Measurements from ENCODE around the gene ZNF646. TPM values are rescaled to one million over a fixed set of nuclear protein-coding genes. Genes with fewer than 3 reads are reported as not detected.

The ZNF646 gene
- total RNA-seq, 1 donor, result 18.5 TPM

GRCh38 chr16:31087481-31087880 lies 13.3 kb downstream of the ZNF646 start:
- Histone ChIP-seq H3K27ac (ENCODE audit: low read depth, low read length) (no peak overlapping the region), H3K4me2 (ENCODE audit: insufficient read depth, low read length) (no peak overlapping the region), H3K9me3 (ENCODE audit: low read depth, low read length) (no peaks in the 10 kb centered on the region), H3K4me1 (ENCODE audit: insufficient read depth, low read length) (peaks cover 15% of the 10 kb centered on the region), H3K4me3 (ENCODE audit: insufficient read depth, low read length) (no peak overlapping the region), H3K27me3 (ENCODE audit: insufficient read depth, low read length) (no peaks in the 10 kb centered on the region), H4K20me1 (ENCODE audit: insufficient read depth, low read length) (peaks cover 1% of the 10 kb centered on the region), H3K79me2 (ENCODE audit: insufficient read depth, low read length) (peaks cover 48% of the 10 kb centered on the region), H3K36me3 (ENCODE audit: insufficient read depth, low read length) (peaks cover 30% of the 10 kb centered on the region), H2AFZ (ENCODE audit: low read length) (no peak overlapping the region)
- no peak for TF ChIP-seq CTCF (IDR thresholded peaks at IDR 0.05; ENCODE audit: extremely low read depth, low read depth, low read length)
- peak; percentile 74 for DNase-seq (ENCODE audit: insufficient read length, low spot score, missing footprints)

- Histone ChIP-seq H3K4me3 (ENCODE audit: insufficient read depth, low read length) (no peak overlapping the region), H2AFZ (ENCODE audit: low read length) (no peak overlapping the region), H3K9me3 (ENCODE audit: low read depth, low read length) (no peaks in the 10 kb centered on the region), H3K36me3 (ENCODE audit: insufficient read depth, low read length) (peaks cover 30% of the 10 kb centered on the region), H3K79me2 (ENCODE audit: insufficient read depth, low read length) (peaks cover 50% of the 10 kb centered on the region), H4K20me1 (ENCODE audit: insufficient read depth, low read length) (peaks cover 6% of the 10 kb centered on the region), H3K27me3 (ENCODE audit: insufficient read depth, low read length) (no peaks in the 10 kb centered on the region), H3K4me1 (ENCODE audit: insufficient read depth, low read length) (peaks cover 20% of the 10 kb centered on the region), H3K4me2 (ENCODE audit: insufficient read depth, low read length) (no peak overlapping the region), H3K27ac (ENCODE audit: low read depth, low read length) (no peak overlapping the region)
- DNase-seq (ENCODE audit: insufficient read length, low spot score, missing footprints), result peak; percentile 39
- TF ChIP-seq CTCF (IDR thresholded peaks at IDR 0.05; ENCODE audit: extremely low read depth, low read depth, low read length), result no peak
Observed at GRCh38 chr16:31087971-31088370, 13.7 kb downstream of the ZNF646 start.

- Histone ChIP-seq H4K20me1 (ENCODE audit: insufficient read depth, low read length) (peaks cover 6% of the 10 kb centered on the region), H3K36me3 (ENCODE audit: insufficient read depth, low read length) (peaks cover 30% of the 10 kb centered on the region), H2AFZ (ENCODE audit: low read length) (no peak within 1 kb of the TSS), H3K79me2 (ENCODE audit: insufficient read depth, low read length) (peaks cover 48% of the 10 kb centered on the region), H3K4me3 (ENCODE audit: insufficient read depth, low read length) (no peak within 1 kb of the TSS), H3K4me1 (ENCODE audit: insufficient read depth, low read length) (peaks cover 24% of the 10 kb centered on the region), H3K4me2 (ENCODE audit: insufficient read depth, low read length) (no peak within 1 kb of the TSS), H3K27me3 (ENCODE audit: insufficient read depth, low read length) (no peaks in the 10 kb centered on the region), H3K9me3 (ENCODE audit: low read depth, low read length) (no peaks in the 10 kb centered on the region), H3K27ac (ENCODE audit: low read depth, low read length) (no peak within 1 kb of the TSS)
- peak; percentile 44 for DNase-seq (ENCODE audit: insufficient read length, low spot score, missing footprints)
- TF ChIP-seq CTCF (IDR thresholded peaks at IDR 0.05; ENCODE audit: extremely low read depth, low read depth, low read length), result no peak
Observed at GRCh38 chr16:31088459-31089183, 14.4 kb downstream of the ZNF646 start, which contains the start of gene PRSS53. Gene PRSS53, minus strand, starts transcription at chr16:31088943. Its CDS starts 134 bp downstream, at chr16:31088809.

GRCh38 chr16:31089199-31089598 lies 15.0 kb downstream of the ZNF646 start:
- peaks cover 53% of the 10 kb centered on the region for H3K79me2 ChIP-seq (ENCODE audit: insufficient read depth, low read length)
- H3K4me2 ChIP-seq (ENCODE audit: insufficient read depth, low read length), result no peak overlapping the region
- peaks cover 24% of the 10 kb centered on the region for H3K4me1 ChIP-seq (ENCODE audit: insufficient read depth, low read length)
- no peak for TF ChIP-seq CTCF (IDR thresholded peaks at IDR 0.05; ENCODE audit: extremely low read depth, low read depth, low read length)
- H3K27me3 ChIP-seq (ENCODE audit: insufficient read depth, low read length), result no peaks in the 10 kb centered on the region
- H4K20me1 ChIP-seq (ENCODE audit: insufficient read depth, low read length), result peaks cover 6% of the 10 kb centered on the region
- H3K4me3 ChIP-seq (ENCODE audit: insufficient read depth, low read length), result no peak overlapping the region
- peak; percentile 79 for DNase-seq (ENCODE audit: insufficient read length, low spot score, missing footprints)
- no peak overlapping the region for H3K27ac ChIP-seq (ENCODE audit: low read depth, low read length)
- H2AFZ ChIP-seq (ENCODE audit: low read length), result no peak overlapping the region
- H3K36me3 ChIP-seq (ENCODE audit: insufficient read depth, low read length), result peaks cover 26% of the 10 kb centered on the region
- H3K9me3 ChIP-seq (ENCODE audit: low read depth, low read length), result no peaks in the 10 kb centered on the region

Measured in osteoblast (primary cell).